ENCODE results near the gene ADTRP.
"Not testable (repeated sequence)": the region's sequence is repeated elsewhere in the genome, so short reads cannot be mapped to it uniquely, and the experiment has no call there.

ADTRP gene

DNA sequence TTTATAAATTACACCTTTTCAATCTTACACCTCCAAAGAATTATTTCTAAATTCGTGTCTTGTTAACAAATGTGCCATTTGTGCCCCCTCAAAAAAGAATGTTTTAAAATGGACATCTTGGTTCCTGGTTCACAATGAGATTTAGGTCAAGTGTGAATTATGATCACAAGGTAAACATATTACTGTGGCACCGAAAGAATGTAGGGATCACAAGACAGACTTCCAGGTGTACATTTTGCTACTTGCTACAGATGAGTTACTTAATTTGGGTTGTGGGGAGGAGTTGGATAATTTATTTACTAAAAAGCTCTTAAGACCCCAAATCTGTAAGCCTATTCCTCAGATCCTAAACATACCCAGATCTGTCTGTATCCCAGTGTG, 25.0 kb upstream of the ADTRP start:
- DNase-seq (ENCODE audit: low spot score): no peak

- DNase-seq (ENCODE audit: low spot score): no peak
Measured at GRCh38 chr6:11802886-11803590, 24.4 kb upstream of the ADTRP start.

GRCh38 chr6:11800531-11800930, 21.9 kb upstream of the ADTRP start:
- DNase-seq (ENCODE audit: low spot score): not testable (repeated sequence)

DNA sequence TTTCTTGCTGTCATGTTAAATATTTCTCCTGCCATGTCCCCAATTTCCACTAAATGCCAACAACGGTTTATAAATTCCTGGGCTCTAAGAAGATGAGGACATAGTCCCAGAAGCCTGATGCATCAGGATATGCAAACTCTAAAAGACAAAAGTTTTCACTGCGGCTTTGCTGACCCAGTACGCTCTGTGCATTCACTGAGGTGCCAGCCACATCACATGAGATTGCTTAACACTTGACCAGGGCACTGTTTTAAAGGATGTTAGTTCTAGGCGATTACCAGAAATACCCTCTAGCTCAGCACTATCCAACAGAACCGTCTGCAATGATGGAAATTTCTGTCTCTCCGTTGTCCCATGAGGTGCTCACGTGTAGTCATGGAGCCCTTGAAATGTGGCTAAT, 19.9 kb upstream of the ADTRP start:
- no peak for DNase-seq (ENCODE audit: low spot score)

DNA sequence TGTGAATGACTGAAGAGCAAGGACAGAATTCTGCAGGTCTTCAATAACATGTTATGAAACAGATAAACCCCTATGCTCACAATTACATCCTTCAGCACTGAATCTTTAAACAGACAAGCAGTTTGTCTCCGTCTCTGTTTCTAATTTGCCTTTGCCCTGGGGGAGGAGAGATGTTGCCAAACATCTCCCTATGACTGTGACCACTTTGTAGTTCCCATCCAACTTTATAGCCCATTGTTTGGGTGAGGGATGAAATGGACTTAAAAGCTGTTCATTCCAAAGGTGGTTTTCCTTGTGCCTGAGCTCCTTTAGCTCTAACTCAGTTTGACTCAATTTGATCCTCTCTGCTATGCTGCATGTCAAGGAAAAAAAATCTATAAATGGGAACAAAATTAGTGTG, 19.5 kb upstream of the ADTRP start:
- DNase-seq (ENCODE audit: low spot score): no peak

DNA sequence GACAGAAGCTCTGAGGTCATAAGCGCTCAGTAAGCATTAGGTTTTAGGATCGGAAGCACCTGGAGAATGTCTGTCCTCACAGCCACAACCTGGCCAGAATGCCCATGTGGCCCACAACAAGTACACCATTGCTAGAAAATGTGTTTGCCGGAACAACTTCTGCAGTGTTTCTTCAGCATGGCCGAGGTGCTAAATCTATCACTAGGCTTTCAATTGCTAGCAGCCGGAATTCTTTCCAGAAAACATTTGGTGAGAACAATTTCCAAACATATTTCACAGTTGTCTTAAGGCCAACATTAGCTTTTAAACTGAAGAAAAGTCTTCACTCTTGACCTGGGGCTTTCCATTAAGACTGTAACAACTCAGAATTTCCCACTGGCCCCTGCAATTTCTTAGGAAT, 18.2 kb upstream of the ADTRP start:
- DNase-seq (ENCODE audit: low spot score): no peak

GRCh38 chr6:11795403-11795802, 16.8 kb upstream of the ADTRP start:
- DNase-seq (ENCODE audit: low spot score): no peak

DNA sequence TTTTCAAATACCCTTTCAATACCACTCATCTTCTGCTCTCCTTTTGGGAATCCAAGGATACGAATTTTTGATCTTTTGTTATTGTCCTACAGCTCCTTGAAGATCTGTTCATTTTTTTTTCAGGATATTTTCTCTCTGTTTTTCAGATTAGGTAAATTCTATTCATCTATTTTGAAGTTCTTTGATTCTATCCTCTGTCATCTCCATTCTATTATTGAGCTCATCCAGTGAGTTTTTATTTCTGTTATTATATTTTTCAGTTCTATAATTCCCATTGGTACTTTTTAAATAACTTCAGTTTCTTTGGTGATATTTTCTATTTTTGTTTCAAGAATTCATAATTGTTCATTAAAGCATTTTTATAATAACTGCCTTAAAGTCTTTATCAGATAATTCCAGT, 14.7 kb upstream of the ADTRP start:
- no peak for DNase-seq (ENCODE audit: low spot score)

GRCh38 chr6:11791354-11792107, 12.9 kb upstream of the ADTRP start:
- DNase-seq (ENCODE audit: low spot score): no peak

DNA sequence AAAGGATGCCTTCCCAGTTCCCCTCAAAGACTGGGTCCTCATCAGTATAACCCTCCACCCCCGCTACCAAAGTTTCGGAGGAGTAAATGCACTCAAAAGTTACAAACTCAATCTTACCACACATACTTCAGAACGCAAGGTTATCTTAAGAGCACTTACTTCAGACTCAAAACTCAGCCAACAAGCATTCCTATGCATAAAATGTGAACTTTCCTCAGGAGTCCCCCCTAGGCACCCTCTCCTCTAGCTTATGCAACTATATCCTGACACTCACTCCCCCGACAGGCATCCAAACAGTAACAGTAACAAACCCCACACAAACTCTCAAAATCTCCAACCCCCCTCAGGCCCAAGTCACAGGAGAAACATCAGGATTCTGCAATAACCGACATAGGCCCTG, 11.1 kb upstream of the ADTRP start:
- no peak for DNase-seq (ENCODE audit: low spot score)

DNA sequence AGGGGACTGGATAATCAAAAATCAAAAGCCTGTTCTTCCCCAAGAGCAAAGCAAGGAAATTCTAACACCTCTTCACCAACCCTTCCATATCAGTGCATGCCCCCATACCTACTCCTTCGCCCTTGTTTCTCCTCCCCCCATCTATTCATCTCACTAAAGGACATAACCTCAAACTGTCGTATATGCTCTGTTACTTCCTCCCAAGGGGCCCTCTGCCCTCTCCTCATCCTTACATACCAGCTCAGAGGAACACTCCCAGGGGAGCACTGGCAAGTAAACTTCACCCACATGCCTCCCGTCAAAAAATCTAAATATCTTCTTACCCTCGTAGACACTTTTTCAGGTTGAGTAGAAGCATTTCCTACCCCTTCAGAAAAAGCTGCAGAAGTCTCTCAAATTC, 9.4 kb upstream of the ADTRP start:
- DNase-seq (ENCODE audit: low spot score): no peak

GRCh38 chr6:11785774-11786579, 7.4 kb upstream of the ADTRP start:
- peak; percentile 40 for DNase-seq (ENCODE audit: low spot score)

GRCh38 chr6:11785415-11785773, 6.8 kb upstream of the ADTRP start:
- peak; percentile 12 for DNase-seq (ENCODE audit: low spot score)

DNA sequence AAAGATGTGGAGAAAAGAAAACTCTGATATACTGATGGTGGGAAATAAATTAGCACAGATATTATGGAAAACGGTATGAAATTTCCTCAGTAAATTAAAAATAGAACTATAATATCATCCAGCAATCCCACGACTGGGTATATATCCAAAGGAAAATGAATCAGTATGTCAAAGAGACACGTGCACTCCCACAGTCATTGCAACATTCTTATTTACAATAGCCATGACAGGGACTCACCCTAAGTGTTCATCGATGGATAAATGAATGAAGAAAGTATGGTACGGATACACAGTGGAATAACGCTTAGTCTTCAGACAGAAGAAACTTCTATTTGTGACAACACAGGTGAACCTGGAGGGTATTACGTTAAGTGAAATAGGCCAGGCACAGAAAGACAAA, 5.7 kb upstream of the ADTRP start:
- no peak for DNase-seq (ENCODE audit: low spot score)

DNA sequence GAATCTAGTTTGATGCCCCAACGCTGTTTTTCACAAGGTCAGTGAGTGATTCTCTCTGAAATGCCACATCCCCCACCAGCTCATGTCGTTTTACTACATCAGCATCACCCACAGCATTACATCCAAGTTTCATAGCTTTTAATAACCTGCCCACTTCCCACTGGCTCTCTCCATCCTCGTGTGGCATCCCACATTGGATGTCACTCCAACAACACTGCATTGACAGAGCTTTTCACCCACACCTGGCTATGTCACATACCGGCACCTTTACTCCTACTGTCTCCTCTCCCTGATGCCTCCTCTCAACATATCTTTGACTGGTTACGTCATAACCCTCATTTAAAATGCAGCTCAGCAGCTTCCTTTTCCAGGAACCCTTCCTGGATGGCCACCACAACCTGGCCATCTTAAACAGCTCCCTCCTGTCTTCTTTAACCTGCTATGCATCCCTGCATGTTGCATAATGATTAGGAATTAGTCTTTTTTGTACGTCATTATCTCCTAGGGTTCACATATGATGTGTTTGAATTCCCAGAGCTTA, 5.0 kb upstream of the ADTRP start:
- DNase-seq (ENCODE audit: low spot score): no peak

DNA sequence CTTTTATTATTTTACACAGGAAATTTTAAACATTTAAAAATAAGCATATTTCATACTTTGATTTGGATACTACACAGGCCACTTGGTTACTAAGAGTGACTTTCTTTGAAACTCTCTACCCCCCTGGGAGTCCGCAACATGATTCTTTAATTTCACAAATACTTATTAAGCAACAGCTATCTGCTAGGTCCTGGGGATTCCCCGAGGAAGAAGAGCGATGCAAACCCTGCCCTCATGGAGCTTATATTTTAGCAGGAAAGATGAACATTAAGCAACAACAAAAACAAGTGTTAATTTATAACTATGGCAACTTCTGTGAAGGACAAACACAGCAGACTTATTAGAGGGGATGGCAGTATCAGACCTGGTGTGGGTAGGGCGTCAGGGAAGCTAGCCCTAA, 3.9 kb upstream of the ADTRP start:
- no peak for DNase-seq (ENCODE audit: low spot score)

DNA sequence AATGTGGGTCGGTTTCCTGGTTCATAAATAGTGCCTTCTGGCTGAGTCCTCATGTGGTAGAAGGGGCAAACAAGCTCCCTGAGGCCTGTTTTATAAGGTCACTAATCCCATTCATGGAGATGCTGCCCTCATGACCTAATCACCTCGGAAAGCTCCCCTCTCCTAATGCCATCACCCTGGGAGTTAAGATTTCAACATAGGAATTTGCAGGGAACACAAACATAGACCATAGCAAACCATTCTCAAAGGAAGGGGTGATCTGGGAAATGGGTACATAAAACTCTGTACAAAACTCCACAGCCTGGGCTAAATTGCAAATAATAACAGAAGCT, 1.5 kb upstream of the ADTRP start:
- DNase-seq (ENCODE audit: low spot score): no peak

- DNase-seq (ENCODE audit: low spot score): no peak
Measured at GRCh38 chr6:11779329-11780096, 910 bp upstream of the ADTRP start.

- no peak for DNase-seq (ENCODE audit: low spot score)
Measured at GRCh38 chr6:11778036-11778435, 567 bp downstream of the ADTRP start.

DNA sequence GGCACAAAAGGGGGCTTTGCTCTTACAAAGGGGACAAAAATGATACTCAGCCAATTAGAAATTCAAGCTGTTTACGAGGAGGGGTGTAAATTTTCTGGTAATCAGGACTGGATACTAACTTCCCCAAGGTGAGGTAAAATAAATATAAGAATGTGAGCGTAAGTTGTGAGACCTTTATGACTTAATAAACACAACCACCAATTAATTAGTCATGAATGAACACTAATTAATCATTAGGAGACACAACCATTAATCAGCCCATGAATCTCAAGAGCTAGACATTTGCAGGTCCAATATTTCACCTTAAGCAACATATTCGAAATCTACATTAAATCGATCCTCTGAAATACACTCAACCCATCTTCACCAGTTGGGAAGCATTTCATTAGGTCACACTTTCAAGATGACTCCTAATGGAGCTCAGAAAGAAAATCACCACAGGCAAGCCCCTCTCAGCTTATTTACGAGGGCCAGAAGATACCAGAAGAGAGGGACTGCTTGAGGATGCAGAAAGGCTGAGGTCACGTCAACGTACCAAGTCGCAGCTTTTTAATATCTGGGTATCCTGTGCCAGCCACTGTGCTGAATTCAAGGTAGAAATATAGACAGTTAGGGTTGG, 2.7 kb downstream of the ADTRP start:
- no peak for DNase-seq (ENCODE audit: low spot score)

DNA sequence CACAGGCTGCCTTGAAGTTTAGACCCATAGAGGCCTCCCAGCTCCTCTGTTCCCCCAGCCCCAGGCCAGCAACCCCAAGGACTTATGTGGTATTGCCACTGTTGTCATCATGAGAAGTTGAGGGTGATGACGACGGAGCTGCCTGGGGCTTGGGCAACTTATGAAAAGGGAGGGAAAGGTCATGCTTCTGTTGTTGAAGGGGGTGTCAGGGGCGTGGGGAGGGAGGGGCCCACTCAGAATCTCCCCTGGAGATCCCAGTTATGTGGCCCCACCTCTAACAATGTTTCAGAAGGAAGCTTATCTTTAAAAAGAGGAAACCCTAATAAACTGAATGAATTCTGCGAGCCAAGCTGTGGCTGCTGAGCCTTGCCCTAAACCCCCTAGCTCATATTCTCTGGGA, 4.2 kb downstream of the ADTRP start:
- DNase-seq (ENCODE audit: low spot score): no peak

GRCh38 chr6:11773581-11773980, 5.0 kb downstream of the ADTRP start:
- DNase-seq (ENCODE audit: low spot score): no peak

Data from CD4-positive, alpha-beta T cell treated with Interleukin-15 for 4 hours (primary cell).